CD4-positive, alpha-beta T cell treated with Interleukin-10 for 1 hour (primary cell): ENCODE results near the gene TYRP1.
"Not testable (repeated sequence)": the region's sequence is repeated elsewhere in the genome, so short reads cannot be mapped to it uniquely, and the experiment has no call there.

Experiments used
- DNase-seq: peaks from one replicate; pipeline ENCODE4 v3.0.0-alpha.2; 2020

The TYRP1 gene

DNA sequence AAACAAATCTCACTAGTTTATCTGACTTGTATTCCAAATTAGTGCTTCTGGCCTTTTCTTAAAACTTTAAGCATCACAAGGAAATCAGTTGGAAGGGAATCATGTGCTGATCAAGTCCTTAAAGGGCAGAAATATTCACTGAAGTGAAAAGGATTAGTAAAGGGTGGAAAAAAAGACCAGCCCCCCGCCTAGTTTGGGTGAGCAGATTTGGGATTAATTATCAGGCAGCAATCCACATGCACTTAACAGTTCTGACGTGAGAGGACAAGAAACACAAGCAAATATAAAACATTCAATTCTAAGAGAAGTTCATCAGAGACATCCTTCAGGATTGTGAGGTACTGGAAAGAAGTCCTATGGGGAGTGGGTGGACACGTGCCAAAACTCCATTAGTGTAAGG lies at the start of gene TYRP1:
TYRP1 (plus strand) TSS at position 245 of the 400 bp plus-strand sequence. CDS start 612 bp downstream, outside the sequence.
- DNase-seq: no peak

DNA sequence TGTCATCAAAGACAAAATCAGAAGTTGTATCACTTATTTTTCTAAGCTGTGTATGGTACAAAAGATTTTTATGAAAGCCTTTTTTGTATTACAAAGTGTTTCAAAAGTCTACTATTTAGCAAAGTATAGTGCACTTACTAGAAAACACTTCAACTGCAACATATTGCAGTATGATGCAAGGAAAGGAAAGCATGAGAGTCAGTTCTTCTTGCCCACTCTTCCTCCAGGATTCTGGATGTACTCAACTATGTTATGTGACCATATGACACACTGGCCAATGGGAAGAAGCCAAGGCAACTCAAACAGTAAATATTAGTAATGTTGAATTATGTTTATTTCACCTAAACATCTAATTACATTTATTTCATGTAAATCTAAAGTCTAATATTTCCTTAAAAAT lies 49.5 kb upstream of the TYRP1 start:
- DNase-seq: no peak

GRCh38 chr9:12648925-12649324 lies 44.3 kb upstream of the TYRP1 start:
- no peak for DNase-seq

DNA sequence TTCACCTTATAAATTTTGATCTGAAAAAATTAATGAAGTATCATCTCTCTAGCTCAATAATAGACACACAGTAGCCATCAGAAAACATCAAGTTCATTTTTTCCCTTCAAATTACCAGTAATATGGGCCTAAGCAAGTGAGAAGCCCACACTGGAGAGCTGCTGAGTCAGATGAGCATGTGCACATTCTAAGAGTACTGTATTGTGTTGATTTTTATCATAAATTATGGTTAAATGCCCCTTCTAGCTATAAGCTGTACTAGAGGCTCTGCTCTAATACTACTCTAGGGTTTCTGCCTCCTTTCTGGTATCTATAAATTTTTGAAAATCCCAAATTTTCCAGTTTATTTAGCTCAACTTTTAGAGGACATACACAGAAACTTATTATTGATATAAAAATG lies 42.1 kb upstream of the TYRP1 start:
- DNase-seq: no peak

GRCh38 chr9:12652973-12653372 lies 40.2 kb upstream of the TYRP1 start:
- no peak for DNase-seq

DNA sequence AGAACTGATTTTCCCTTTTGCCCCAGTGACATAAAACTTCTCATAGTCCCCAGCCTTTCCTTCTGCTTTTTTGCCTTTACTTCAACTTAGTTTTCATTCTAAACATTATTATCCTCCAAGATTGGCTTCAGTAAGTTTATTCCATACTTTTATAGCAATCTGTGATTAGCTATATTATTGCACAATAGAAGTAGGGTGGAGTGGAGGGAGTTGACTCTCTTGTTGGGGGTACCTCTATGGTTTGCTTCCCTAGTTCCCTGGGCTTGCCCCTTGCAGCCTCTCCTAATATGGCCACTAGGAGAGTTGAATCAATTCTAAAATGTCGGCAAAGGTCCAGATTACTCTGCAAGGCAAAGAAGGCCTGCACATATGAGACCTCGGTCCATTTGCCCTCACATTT lies 36.4 kb upstream of the TYRP1 start:
- DNase-seq: no peak

DNA sequence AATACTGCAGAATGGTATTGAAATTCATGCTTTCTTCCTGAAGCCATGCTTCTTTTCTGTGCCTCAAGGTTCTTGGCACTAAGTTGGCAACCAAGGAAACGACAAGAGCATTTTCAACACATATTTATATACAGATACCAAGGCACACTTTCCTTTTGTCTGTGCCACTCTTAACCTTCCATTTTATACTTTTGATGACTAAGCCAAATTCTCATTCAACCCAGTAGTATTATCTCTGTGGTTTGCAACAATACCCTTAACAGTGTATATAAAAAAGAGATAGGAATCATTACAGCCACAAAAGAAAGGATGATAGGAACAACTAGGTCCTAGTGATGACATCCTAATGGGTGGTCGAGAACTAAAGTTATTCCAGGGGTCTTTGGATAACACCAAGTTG lies 36.0 kb upstream of the TYRP1 start:
- no peak for DNase-seq

GRCh38 chr9:12657998-12658397 lies 35.2 kb upstream of the TYRP1 start:
- DNase-seq: no peak

DNA sequence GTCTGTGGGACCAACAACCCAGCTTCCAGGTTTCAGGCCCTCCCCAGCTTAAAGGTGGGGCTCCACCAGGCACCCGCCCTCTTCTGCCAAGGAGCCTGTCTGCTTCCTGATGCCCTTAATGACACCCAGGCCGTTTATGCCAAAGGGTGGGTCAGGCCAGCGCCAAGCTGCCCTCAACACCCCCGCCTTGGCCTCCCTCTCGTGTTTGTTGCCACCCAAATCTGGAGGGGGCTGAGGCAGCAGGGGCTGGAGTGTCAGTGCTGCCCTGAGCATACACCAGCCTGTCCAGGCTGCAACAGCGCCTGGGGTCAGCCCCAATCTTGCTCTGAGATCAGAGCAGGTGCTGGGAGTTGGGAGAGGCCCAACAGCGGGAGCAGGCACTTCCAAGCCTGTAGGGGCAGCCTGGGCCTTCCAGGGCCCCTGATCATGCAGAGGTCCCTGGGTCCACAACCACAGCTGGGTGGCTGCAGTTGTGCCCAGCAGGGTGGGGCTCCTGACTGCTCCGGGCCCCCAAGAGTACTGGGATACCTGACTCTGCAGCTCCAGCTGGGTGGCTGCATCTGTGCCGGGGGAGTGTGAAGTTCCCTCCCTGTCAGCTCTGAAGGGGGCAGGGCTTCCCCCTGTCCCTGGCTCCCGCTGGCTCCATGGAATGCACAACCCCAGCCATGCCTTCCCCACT lies 34.5 kb upstream of the TYRP1 start:
- DNase-seq: no peak

DNA sequence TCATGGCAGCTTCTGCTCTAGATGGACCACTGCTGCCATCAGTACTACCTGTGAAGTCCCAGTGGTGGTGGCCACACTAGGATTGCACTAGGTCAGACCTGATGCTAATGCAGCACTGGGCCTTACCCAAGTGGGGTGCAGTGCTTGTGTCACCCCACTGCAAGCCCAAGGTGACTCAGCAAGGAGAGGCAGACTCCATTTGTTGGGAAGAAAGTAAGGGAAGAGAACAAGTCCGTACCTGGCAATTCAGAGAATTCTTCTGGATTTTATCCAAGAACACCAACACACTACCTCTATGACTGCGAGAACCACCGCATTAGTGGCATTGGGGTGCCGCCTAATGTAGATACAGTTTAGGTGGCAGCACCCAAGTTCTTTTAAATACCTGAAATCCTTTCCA lies 34.0 kb upstream of the TYRP1 start:
- no peak for DNase-seq

GRCh38 chr9:12666813-12667212 lies 26.4 kb upstream of the TYRP1 start:
- no peak for DNase-seq

GRCh38 chr9:12667892-12668291 lies 25.3 kb upstream of the TYRP1 start:
- DNase-seq: no peak

GRCh38 chr9:12670006-12670405 lies 23.2 kb upstream of the TYRP1 start:
- DNase-seq: no peak

DNA sequence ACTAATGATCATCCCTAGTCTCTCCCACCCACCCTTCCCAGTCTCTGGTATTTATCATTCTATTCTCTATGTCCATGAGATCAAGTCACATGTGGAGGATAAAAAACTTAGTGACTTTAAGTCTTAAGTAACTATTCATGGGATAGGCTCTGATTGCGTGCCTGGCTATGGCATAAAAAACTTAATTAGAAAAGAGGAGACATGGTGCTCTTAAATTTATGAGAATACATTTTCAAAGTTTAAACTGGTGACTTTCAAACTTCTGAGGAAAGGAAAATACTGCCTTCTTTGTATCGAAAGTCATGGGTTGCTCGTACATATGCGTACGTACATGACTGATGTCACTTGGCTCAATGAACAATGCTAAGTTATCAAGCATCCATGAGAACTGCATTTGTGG lies 18.2 kb upstream of the TYRP1 start:
- no peak for DNase-seq

- DNase-seq: not testable (repeated sequence)
Observed at GRCh38 chr9:12677462-12678126, 15.6 kb upstream of the TYRP1 start.

- DNase-seq: no peak
Observed at GRCh38 chr9:12680341-12680740, 12.8 kb upstream of the TYRP1 start.

DNA sequence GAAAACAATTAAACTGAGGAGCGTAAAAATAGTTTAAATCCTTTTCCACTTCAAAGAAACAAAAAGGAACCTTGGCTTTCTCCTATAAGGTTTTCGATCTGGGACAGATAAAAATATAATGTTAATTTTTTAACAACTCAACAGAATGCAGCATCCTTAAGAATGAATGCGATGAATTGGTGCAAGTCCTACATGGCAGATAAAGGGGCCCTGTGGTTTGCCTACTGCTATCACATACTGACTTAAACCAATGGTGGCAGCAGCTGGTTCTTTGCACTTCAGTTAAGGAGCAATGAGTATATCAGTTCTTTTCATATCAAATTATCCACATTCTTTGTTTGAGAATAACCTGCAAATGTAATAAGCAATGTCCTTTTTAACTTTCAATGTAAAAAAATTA lies 12.4 kb upstream of the TYRP1 start:
- DNase-seq: no peak

DNA sequence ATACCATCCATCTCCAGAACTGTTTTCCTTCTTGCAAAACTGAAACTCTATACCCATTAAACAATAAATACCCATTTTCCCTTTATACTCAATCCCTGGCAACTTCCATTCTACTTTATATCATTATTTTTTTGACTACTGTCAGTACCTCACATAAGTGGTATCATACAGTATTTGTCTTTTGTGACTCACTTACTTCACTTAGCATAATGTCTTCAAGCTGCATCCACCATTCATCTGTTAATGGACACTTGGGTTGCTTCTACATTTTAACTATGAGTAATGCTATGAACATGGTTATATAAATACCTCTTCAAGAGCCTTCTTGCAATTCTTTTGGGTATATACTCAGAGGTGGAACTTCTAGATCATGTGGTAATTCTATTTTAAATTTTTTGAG lies 11.6 kb upstream of the TYRP1 start:
- no peak for DNase-seq

- no peak for DNase-seq
Observed at GRCh38 chr9:12684974-12685373, 8.2 kb upstream of the TYRP1 start.

- DNase-seq: no peak
Observed at GRCh38 chr9:12689233-12689632, 4.0 kb upstream of the TYRP1 start.

DNA sequence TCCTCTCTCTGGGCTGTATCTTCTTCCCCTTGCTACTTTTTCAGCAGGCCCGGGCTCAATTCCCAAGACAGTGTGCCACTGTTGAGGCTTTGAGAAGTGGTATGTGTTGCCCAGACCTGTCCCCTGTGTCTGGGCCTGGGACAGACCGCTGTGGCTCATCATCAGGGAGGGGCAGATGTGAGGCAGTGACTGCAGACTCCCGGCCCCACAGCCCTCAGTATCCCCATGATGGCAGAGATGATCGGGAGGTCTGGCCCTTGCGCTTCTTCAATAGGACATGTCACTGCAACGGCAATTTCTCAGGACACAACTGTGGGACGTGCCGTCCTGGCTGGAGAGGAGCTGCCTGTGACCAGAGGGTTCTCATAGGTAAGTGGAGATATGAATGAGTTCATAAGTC lies 828 bp downstream of the TYRP1 start:
- DNase-seq: no peak

DNA sequence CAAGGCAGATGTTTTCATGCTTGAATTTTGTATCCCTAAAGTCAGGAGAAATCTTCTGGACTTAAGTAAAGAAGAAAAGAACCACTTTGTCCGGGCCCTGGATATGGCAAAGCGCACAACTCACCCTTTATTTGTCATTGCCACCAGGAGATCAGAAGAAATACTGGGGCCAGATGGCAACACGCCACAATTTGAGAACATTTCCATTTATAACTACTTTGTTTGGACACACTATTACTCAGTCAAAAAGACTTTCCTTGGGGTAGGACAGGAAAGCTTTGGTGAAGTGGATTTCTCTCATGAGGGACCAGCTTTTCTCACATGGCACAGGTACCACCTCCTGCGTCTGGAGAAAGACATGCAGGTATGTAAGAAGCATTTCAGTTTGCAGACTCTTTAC lies 2.3 kb downstream of the TYRP1 start:
- DNase-seq: no peak

- DNase-seq: no peak
Observed at GRCh38 chr9:12696931-12697622, 3.9 kb downstream of the TYRP1 start.

- no peak for DNase-seq
Observed at GRCh38 chr9:12697719-12698118, 4.5 kb downstream of the TYRP1 start.
